Measurements from ENCODE around the gene NETO2. TPM values are rescaled to one million over a fixed set of nuclear protein-coding genes. Genes with fewer than 3 reads are reported as not detected.

NETO2 gene
- total and polyA plus RNA-seq, 9 of the 15 experiments (the other 6 are each of a cell fraction or from before 2014, with no cell fraction given), result 4.1 to 37.0 (median 22.2) TPM

DNA sequence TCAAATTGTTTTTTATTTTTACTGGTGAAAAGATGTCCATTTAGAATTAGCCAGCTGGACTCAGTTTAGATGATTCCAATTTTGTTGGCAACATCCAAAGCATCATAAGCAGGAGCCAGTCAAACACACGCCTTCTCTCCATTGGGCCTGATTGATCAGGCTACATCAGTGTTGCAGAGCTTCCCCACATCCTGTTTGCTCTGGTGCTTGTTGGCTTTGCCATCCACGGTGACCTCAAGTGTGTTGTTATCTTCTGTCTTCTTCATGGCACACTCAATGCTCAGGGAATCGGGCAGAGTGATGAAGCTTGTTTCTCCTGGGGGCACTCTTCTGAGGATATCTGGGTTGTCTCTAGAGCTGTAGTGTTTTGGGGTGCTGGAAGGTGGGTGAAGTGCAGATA, 6.3 kb upstream of the NETO2 start (continued):
- TF ChIP-seq NONO (IDR thresholded peaks at IDR 0.05; ENCODE audit: low read depth in 2 of 2, low read length in 1 of 2) (no peak), TCF7L2 (IDR thresholded peaks at IDR 0.05; ENCODE audit: low read depth, low read length) (no peak), MXI1 (IDR thresholded peaks at IDR 0.05; ENCODE audit: low read depth, low read length) (no peak)

- H3K4me2 ChIP-seq (ENCODE audit: insufficient read depth, low read length), result peak overlapping the region; percentile 39; the same call in 1 of the 2 replicates
- peak overlapping the region; percentile 69 for H2AFZ ChIP-seq (ENCODE audit: low read depth, low read length)
- H3K4me1 ChIP-seq (replicated peaks in 1 of 2; ENCODE audit: control insufficient read depth in 2 of 2, insufficient read depth in 2 of 2, low read length in 2 of 2), result peaks cover 5 to 25% of the 10 kb centered on the region in 2 experiments; a peak in 4 of 5 replicates
- ATAC-seq, result no peak
- no TSS peak for BruUV-seq (replicated peaks)
- in situ Hi-C loops (cut with MboI), result no loop called here
- ChIA-PET POLR2A (no interaction called here), CTCF (ENCODE audit: low intra/inter-chr PET ratio) (interaction anchor here (1.0 kb wide), 1 partner anchor 1021 kb away, joined by 3 read pairs; no protein-coding TSS in a partner anchor)
- H3K9ac ChIP-seq (ENCODE audit: insufficient read depth in 1 of 2, low read depth in 2 of 2, low read length in 2 of 2), result peak overlapping the region; percentile 52 to 98; a peak in 3 of 4 replicates
- 0 out of 2 replicates have a peak, but pooled peaks cover 2% of the 10 kb centered on the region for H3K9me3 ChIP-seq (replicated peaks; ENCODE audit: control insufficient read depth, insufficient read depth, low read depth, low read length)
- H3K4me3 ChIP-seq, result peak overlapping the region; percentile 64
- H4K20me1 ChIP-seq (replicated peaks; ENCODE audit: control insufficient read depth, insufficient read depth, low read length), result no peaks in the 10 kb centered on the region; the same call in none of the 2 replicates
- H3K27me3 ChIP-seq (ENCODE audit: control insufficient read depth in 2 of 2, insufficient read depth in 2 of 2, low read length in 2 of 2), result no peaks in the 10 kb centered on the region
- H3K27ac ChIP-seq (ENCODE audit: extremely low read depth, low read depth, low read length), result no peak overlapping the region; the same call in 2 of the 3 replicates
- FAIRE-seq, result no peak
- peaks cover 39% of the 10 kb centered on the region for H3K79me2 ChIP-seq (ENCODE audit: control insufficient read depth, insufficient read depth, low read length)
- no peak for DNase-seq (ENCODE audit: extremely low read depth in 1 of 4, low spot score in 3 of 4)
- H3K9me1 ChIP-seq (ENCODE audit: control insufficient read depth, insufficient read depth, low read length), result no peaks in the 10 kb centered on the region
- peaks cover 2% of the 10 kb centered on the region; the same call in 1 of the 3 replicates for H3K36me3 ChIP-seq (ENCODE audit: control insufficient read depth, insufficient read depth, low read length)
- intact Hi-C loops (cut with micrococcal nuclease), result loop anchor here (5.0 kb wide), 2 partner anchors 318 to 913 kb away; partner anchors contain the start of genes ITFG1 and PHKB
- WGBS (ENCODE audit: insufficient coverage, low coverage, missing lambda C conversion rate), result 85% methylated on average over 10 of the region's 10 CpGs
- TF ChIP-seq IRF2 (CRISPR knock-in tag; IDR thresholded peaks at IDR 0.05), result no peak
- no peak for TF ChIP-seq ZNF766 (CRISPR knock-in tag; conservative IDR thresholded peaks at IDR 0.05)
- no peak for TF ChIP-seq CREB1 (IDR thresholded peaks at IDR 0.05)
- no peak for TF ChIP-seq CREB1 (CRISPR knock-in tag; IDR thresholded peaks at IDR 0.05)
- 0 out of 3 replicates have a peak, but pooled peaks of 1 of the 2 experiments have one; percentile 32 for TF ChIP-seq CBX3 (IDR thresholded peaks at IDR 0.05; ENCODE audit: borderline replicate concordance in 1 of 2, low read length in 2 of 2)
- TF ChIP-seq HEY1 (CRISPR knock-in tag; IDR thresholded peaks at IDR 0.05; ENCODE audit: borderline replicate concordance), result no peak
- no peak for TF ChIP-seq PPARD (CRISPR knock-in tag; IDR thresholded peaks at IDR 0.05)
- TF ChIP-seq MAZ (CRISPR knock-in tag; conservative IDR thresholded peaks at IDR 0.05 in 1 of 2, IDR thresholded peaks at IDR 0.05 in 1 of 2), result no peak
- TF ChIP-seq, protein P1, sequence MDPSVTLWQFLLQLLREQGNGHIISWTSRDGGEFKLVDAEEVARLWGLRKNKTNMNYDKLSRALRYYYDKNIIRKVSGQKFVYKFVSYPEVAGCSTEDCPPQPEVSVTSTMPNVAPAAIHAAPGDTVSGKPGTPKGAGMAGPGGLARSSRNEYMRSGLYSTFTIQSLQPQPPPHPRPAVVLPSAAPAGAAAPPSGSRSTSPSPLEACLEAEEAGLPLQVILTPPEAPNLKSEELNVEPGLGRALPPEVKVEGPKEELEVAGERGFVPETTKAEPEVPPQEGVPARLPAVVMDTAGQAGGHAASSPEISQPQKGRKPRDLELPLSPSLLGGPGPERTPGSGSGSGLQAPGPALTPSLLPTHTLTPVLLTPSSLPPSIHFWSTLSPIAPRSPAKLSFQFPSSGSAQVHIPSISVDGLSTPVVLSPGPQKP (CRISPR knock-in tag; IDR thresholded peaks at IDR 0.05), result no peak
- TF ChIP-seq, protein P2, sequence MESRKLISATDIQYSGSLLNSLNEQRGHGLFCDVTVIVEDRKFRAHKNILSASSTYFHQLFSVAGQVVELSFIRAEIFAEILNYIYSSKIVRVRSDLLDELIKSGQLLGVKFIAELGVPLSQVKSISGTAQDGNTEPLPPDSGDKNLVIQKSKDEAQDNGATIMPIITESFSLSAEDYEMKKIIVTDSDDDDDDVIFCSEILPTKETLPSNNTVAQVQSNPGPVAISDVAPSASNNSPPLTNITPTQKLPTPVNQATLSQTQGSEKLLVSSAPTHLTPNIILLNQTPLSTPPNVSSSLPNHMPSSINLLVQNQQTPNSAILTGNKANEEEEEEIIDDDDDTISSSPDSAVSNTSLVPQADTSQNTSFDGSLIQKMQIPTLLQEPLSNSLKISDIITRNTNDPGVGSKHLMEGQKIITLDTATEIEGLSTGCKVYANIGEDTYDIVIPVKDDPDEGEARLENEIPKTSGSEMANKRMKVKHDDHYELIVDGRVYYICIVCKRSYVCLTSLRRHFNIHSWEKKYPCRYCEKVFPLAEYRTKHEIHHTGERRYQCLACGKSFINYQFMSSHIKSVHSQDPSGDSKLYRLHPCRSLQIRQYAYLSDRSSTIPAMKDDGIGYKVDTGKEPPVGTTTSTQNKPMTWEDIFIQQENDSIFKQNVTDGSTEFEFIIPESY (CRISPR knock-in tag; IDR thresholded peaks at IDR 0.05), result peak; percentile 74
- TF ChIP-seq PCBP1 (IDR thresholded peaks at IDR 0.05; ENCODE audit: low read depth, low read length, poor library complexity, severe bottlenecking), result no peak
- TF ChIP-seq MBD2 (IDR thresholded peaks at IDR 0.05; ENCODE audit: borderline replicate concordance, low read depth), result no peak
Observed at GRCh38 chr16:47144559-47144877, 773 bp upstream of the NETO2 start.
